Keratinocyte (primary cell): ENCODE data around the gene CD53.

Experiments used
- EZH2 ChIP-seq: IDR thresholded peaks from one replicate; pipeline ENCODE4 v1.6.1; 2012; ENCODE audit warnings: inconsistent platforms, mild to moderate bottlenecking, low read length, moderate library complexity
- TF ChIP-seq, protein P1 (sequence below), 3 experiments: IDR thresholded peaks in 1 of 3; conservative IDR thresholded peaks in 1 of 3; optimal IDR thresholded peaks in 1 of 3; 2 replicates in 2 of 3; 3 replicates in 1 of 3; pipeline versions ENCODE3 to v1.5.1; 2011; ENCODE audit warnings: low read length in 3 of 3, mild to moderate bottlenecking in 3 of 3, moderate library complexity in 2 of 3, control low read depth in 1 of 3, inconsistent platforms in 1 of 3; ENCODE audit not compliant: insufficient read depth in 2 of 3; ENCODE audit errors: extremely low read depth in 1 of 3

GRCh38 chr1:110850627-110851026 lies 22.3 kb upstream of the CD53 start:
- TF ChIP-seq, protein P1, sequence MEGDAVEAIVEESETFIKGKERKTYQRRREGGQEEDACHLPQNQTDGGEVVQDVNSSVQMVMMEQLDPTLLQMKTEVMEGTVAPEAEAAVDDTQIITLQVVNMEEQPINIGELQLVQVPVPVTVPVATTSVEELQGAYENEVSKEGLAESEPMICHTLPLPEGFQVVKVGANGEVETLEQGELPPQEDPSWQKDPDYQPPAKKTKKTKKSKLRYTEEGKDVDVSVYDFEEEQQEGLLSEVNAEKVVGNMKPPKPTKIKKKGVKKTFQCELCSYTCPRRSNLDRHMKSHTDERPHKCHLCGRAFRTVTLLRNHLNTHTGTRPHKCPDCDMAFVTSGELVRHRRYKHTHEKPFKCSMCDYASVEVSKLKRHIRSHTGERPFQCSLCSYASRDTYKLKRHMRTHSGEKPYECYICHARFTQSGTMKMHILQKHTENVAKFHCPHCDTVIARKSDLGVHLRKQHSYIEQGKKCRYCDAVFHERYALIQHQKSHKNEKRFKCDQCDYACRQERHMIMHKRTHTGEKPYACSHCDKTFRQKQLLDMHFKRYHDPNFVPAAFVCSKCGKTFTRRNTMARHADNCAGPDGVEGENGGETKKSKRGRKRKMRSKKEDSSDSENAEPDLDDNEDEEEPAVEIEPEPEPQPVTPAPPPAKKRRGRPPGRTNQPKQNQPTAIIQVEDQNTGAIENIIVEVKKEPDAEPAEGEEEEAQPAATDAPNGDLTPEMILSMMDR (optimal IDR thresholded peaks at IDR 0.05 in 1 of 3, IDR thresholded peaks at IDR 0.05 in 1 of 3, conservative IDR thresholded peaks at IDR 0.05 in 1 of 3; ENCODE audit: extremely low read depth in 1 of 3, insufficient read depth in 2 of 3, low read length in 3 of 3) = no peak
- no peak for TF ChIP-seq EZH2
